CD4-positive, alpha-beta T cell treated with Interleukin-2 at 100 ng/mL for 4 hours (primary cell): ENCODE measurements around the gene MPP4.

Experiments used
- DNase-seq: peaks from one replicate; pipeline ENCODE4 v3.0.0-alpha.2; 2020; ENCODE audit warnings: low spot score

The MPP4 gene

DNA sequence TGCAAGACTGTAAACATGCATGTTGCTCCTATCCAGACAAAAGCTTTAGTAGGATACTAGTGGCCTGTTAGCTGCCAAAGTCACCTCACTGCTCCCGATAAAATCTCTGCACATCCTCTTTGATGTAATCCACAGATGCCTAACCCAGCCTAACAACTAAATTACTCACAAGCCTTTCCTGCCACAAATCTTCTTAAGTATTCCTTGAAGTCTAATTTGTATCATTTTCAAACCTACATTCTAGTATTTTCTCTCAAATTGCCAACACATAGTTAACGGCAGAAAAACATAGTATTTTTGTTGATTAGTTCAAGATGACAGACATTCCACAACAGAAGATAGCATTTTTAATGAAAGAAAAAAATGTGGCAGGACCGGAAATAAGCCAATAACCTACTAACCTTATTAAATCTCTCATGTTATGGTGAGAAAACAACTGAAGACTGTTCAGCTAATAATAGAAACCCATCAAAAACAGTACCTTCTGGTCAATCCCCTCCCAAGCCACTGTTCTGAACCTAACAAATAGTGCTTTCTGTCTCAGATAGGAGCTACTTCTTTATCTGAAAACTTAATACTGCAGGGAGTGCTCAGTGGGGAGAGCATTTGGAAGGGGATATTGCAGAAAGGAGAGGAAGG, at the start of gene MPP4:
Gene MPP4 (minus strand): TSS at position 57 of the 639 bp plus-strand sequence. CDS start 4,690 bp downstream, outside the sequence.
- no peak for DNase-seq

DNA sequence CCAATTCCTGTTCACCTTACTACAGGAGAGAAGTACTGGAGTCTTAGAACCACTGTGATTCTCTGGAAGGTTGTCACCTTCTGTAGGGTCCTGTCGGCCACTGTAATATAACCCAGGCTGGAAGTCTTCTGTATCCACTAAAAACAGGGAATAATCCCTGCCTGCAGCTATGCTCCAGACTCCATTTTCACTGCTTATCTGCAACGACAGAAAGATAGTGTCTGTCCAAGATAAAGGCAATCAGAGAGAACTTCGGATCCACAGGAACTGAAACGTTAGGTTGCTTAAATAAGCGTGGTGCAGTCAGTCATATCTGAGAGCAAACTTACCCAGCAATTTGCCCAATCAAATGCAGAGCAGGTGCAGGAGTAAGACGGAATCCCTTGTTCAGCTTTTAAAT, 48.1 kb upstream of the MPP4 start:
- DNase-seq = no peak

DNA sequence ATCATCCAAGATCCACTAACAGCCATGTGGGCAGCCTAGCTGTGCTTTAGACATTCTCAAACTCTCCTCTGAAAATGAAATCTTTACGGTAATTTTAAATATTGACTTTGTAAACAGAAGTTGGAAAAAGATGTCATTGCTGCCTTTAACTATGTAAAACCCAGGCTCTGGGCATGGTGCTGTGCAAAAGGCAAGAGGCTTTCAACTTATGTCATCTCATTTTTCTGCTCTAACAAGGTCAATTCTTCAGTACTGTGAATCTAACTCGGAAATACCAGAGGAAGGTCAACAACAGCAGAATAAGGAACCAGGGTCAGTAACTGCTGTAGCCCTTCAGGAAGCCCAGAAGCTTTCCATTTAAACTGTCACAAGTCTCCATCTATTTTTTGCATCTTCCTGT, 37.0 kb upstream of the MPP4 start:
- no peak for DNase-seq

DNA sequence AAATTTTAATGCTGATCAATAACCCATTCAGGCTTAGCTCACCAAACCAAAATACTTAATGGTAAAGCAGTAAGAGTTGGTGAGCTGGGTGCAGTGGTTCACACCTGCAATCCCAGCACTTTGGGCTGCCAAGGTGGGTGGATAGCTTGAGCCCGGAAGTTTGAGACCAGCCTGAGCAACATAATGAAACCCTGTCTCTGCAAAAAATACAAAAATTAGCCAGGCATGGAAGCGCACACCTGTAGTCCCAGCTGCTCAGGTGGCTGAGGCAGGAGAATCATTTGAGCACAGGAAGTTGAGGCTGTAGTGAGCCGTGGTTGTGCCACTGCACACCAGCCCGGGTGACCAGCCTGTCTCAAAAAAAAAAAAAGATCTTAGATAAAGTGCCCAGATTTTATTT, 35.7 kb upstream of the MPP4 start:
- DNase-seq = no peak

GRCh38 chr2:201733544-201733943, 35.1 kb upstream of the MPP4 start:
- no peak for DNase-seq

- DNase-seq = no peak
Measured at GRCh38 chr2:201730651-201731285, 32.3 kb upstream of the MPP4 start.

DNA sequence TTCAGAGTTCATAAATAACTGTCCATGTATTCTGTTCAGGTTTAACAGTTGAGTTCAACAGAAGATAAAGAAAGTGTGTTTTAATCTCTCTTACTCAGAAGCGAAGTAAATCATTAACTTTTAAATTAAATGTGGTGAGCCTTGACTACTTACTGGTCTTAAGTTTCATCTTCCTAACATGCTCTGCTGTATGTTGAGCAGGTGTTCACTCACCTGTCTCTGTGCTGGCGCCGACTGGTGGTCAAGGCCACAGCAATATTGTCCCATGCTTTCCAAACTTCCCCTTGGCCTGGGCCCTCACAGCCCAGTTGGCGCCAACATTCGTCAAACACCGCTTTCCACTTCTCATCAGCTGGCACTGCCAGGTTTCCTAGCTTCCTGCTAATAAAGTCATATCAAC, 17.0 kb upstream of the MPP4 start:
- no peak for DNase-seq

DNA sequence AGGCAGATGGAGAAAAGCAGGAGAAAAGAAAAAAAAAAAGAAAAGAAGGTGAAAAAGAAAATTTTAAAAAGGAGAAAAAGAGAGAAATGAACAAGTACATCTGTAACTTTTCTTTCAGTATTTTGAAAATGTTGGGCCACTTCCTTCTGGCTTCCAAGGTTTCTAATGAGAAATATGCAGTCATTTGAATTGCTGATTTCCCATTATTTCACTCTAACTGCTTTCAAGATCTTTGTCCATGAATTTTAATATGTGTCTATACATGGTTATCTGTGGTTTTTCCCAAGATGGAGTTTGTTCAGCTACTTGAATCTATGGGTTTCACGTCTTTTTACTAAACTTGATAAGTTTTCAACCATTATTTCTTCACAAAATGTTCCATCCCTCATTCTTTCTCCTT, 14.3 kb upstream of the MPP4 start:
- DNase-seq = no peak

DNA sequence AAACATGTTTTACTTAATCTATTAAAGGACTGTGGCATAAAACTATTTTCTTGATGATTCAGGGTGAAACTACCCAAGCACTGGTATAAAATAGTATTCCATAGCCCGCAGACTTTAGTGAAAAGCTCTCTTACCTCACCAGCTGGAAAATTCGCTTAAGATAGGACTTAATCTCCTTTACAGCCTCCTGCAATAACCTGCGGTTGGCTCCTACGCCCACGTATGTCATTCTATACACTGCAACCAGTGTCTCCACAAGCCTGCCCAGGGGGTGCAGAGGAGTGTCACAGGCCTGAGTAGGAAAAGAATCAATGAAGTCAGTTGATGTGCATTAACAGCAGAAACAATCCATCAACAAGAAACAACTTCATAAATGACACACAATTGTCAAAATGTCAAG, 11.3 kb upstream of the MPP4 start:
- no peak for DNase-seq

GRCh38 chr2:201709049-201709448, 10.6 kb upstream of the MPP4 start:
- DNase-seq = no peak

GRCh38 chr2:201707753-201708152, 9.3 kb upstream of the MPP4 start:
- DNase-seq = no peak

- DNase-seq = no peak
Measured at GRCh38 chr2:201707142-201707541, 8.7 kb upstream of the MPP4 start.

GRCh38 chr2:201704536-201704935, 6.1 kb upstream of the MPP4 start:
- no peak for DNase-seq

GRCh38 chr2:201701646-201702045, 3.2 kb upstream of the MPP4 start:
- DNase-seq = no peak

DNA sequence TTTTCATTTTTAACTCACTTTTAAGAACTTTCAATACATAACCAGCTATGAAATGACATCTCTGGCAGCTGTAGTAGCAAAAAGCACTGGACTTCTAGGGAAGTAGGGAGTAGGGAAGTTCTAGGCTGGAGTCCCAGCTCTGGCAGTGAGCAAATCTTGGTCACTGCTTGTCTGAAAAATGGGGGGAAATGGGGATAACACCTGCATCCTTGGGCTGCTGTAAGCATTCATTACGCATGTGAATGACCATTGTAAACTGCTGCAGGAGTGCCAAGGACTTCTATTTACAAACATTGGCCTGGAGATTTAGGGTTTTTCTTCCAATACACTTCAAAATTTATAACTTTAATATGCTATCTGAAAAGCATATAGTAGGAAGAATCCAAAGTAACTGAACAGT, 972 bp upstream of the MPP4 start:
- no peak for DNase-seq

GRCh38 chr2:201697899-201698298, 545 bp downstream of the MPP4 start:
- DNase-seq = no peak

- no peak for DNase-seq
Measured at GRCh38 chr2:201696151-201696659, 2.2 kb downstream of the MPP4 start.

- DNase-seq = no peak
Measured at GRCh38 chr2:201685156-201685555, 13.3 kb downstream of the MPP4 start.

DNA sequence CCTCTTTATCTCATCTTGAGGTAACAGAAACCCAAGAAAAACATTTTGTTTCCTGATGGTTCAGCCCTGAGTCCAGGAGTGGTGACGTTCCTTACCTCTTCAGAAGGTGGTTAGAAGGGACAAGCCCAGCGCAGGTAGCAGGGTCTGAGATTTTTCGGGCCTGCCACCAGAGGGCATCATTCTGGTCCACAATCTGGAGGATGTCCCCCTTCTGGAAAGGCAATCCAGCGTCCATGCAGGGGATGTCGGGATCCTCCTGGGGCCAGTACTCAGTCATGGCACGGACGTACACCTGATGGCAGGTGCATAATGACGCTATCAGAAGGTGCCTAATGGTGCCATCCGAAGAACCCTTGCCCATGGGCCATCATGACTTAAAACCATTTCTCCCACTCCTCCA, 17.7 kb downstream of the MPP4 start:
- no peak for DNase-seq

GRCh38 chr2:201678401-201678800, 20.0 kb downstream of the MPP4 start:
- no peak for DNase-seq

- no peak for DNase-seq
Measured at GRCh38 chr2:201675454-201675853, 23.0 kb downstream of the MPP4 start.

- DNase-seq = no peak
Measured at GRCh38 chr2:201674794-201675193, 23.6 kb downstream of the MPP4 start.

- no peak for DNase-seq
Measured at GRCh38 chr2:201674298-201674697, 24.1 kb downstream of the MPP4 start.

- DNase-seq = no peak
Measured at GRCh38 chr2:201673546-201673945, 24.9 kb downstream of the MPP4 start.
